Measurements from ENCODE around the gene ETS2.

Gene ETS2

GRCh38 chr21:38793926-38794713, 11.6 kb upstream of the ETS2 start:
- DNase-seq (ENCODE audit: low read depth): no peak
- TF ChIP-seq POLR2A (IDR thresholded peaks at IDR 0.05; ENCODE audit: extremely low read depth, insufficient read length) (no peak), MAX (IDR thresholded peaks at IDR 0.05; ENCODE audit: low read depth, low read length) (no peak), MYC (IDR thresholded peaks at IDR 0.05; ENCODE audit: low read depth, low read length) (no peak)
- TF ChIP-seq, protein P1, sequence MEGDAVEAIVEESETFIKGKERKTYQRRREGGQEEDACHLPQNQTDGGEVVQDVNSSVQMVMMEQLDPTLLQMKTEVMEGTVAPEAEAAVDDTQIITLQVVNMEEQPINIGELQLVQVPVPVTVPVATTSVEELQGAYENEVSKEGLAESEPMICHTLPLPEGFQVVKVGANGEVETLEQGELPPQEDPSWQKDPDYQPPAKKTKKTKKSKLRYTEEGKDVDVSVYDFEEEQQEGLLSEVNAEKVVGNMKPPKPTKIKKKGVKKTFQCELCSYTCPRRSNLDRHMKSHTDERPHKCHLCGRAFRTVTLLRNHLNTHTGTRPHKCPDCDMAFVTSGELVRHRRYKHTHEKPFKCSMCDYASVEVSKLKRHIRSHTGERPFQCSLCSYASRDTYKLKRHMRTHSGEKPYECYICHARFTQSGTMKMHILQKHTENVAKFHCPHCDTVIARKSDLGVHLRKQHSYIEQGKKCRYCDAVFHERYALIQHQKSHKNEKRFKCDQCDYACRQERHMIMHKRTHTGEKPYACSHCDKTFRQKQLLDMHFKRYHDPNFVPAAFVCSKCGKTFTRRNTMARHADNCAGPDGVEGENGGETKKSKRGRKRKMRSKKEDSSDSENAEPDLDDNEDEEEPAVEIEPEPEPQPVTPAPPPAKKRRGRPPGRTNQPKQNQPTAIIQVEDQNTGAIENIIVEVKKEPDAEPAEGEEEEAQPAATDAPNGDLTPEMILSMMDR (IDR thresholded peaks at IDR 0.05; ENCODE audit: low read depth, low read length): no peak
- H3K4me3 ChIP-seq (ENCODE audit: low read depth, low read length): no peak overlapping the region

GRCh38 chr21:38794978-38795377, 10.8 kb upstream of the ETS2 start:
- no peak for DNase-seq (ENCODE audit: low read depth)
- H3K4me3 ChIP-seq (ENCODE audit: low read depth, low read length): no peak overlapping the region
- TF ChIP-seq MYC (IDR thresholded peaks at IDR 0.05; ENCODE audit: low read depth, low read length): no peak
- TF ChIP-seq, protein P1 (IDR thresholded peaks at IDR 0.05; ENCODE audit: low read depth, low read length): no peak
- no peak for TF ChIP-seq POLR2A (IDR thresholded peaks at IDR 0.05; ENCODE audit: extremely low read depth, insufficient read length)
- TF ChIP-seq MAX (IDR thresholded peaks at IDR 0.05; ENCODE audit: low read depth, low read length): no peak

GRCh38 chr21:38795475-38795874, 10.3 kb upstream of the ETS2 start:
- DNase-seq (ENCODE audit: low read depth): no peak
- TF ChIP-seq MAX (IDR thresholded peaks at IDR 0.05; ENCODE audit: low read depth, low read length) (no peak), MYC (IDR thresholded peaks at IDR 0.05; ENCODE audit: low read depth, low read length) (no peak), POLR2A (IDR thresholded peaks at IDR 0.05; ENCODE audit: extremely low read depth, insufficient read length) (no peak)
- TF ChIP-seq, protein P1 (IDR thresholded peaks at IDR 0.05; ENCODE audit: low read depth, low read length): no peak

GRCh38 chr21:38796424-38796823, 9.3 kb upstream of the ETS2 start:
- no peak for TF ChIP-seq POLR2A (IDR thresholded peaks at IDR 0.05; ENCODE audit: extremely low read depth, insufficient read length)
- no peak for TF ChIP-seq MAX (IDR thresholded peaks at IDR 0.05; ENCODE audit: low read depth, low read length)
- TF ChIP-seq MYC (IDR thresholded peaks at IDR 0.05; ENCODE audit: low read depth, low read length): no peak
- TF ChIP-seq, protein P1 (IDR thresholded peaks at IDR 0.05; ENCODE audit: low read depth, low read length): no peak
- peak; percentile 51 for DNase-seq (ENCODE audit: low read depth)

More at GRCh38 chr21:38795475-38795874, 10.3 kb upstream of the ETS2 start:
- H3K4me3 ChIP-seq (ENCODE audit: low read depth, low read length): no peak overlapping the region

GRCh38 chr21:38797470-38797869, 8.3 kb upstream of the ETS2 start:
- DNase-seq (ENCODE audit: low read depth): peak; percentile 62
- TF ChIP-seq MAX (IDR thresholded peaks at IDR 0.05; ENCODE audit: low read depth, low read length): 0 out of 2 replicates have a peak, but pooled peaks have one; percentile 17
- TF ChIP-seq, protein P1 (IDR thresholded peaks at IDR 0.05; ENCODE audit: low read depth, low read length): no peak
- no peak for TF ChIP-seq MYC (IDR thresholded peaks at IDR 0.05; ENCODE audit: low read depth, low read length)
- no peak overlapping the region for H3K4me3 ChIP-seq (ENCODE audit: low read depth, low read length)

More at GRCh38 chr21:38796424-38796823, 9.3 kb upstream of the ETS2 start:
- H3K4me3 ChIP-seq (ENCODE audit: low read depth, low read length): no peak overlapping the region

Data from NB4 (cell line).